Esophagus squamous epithelium (tissue), 5 donors: ENCODE data around the gene CAMTA1. TPM values are rescaled to one million over a fixed set of nuclear protein-coding genes. Genes with fewer than 3 reads are reported as not detected.
A peak's percentile ranks its signal among the peaks of the same experiment; 100 is the strongest.

ENCODE experiments used
- DNase-seq: peaks from one replicate; lab custom pipeline; 2025; lab: John Stamatoyannopoulos, UW
- H3K27ac ChIP-seq, 4 donors: fragments of 200-600 bp; sonication (generic); one replicate each; pipeline ENCODE4 v1.5.1; 2016 to 2019; ENCODE audit warnings: mild to moderate bottlenecking in 1 of 4
- H3K27me3 ChIP-seq, 4 donors: fragments of 200-600 bp; sonication (generic); 1 replicate in 3 of 4; 2 replicates in 1 of 4; pipeline versions ENCODE4 v1.5.1 to v1.6.0; 2017 to 2021; ENCODE audit warnings: antibody characterized with exemption in 1 of 4
- H3K36me3 ChIP-seq, 3 donors: fragments of 200-600 bp; sonication (generic); one replicate each; pipeline ENCODE4 v1.5.1; 2016 to 2019
- H3K4me1 ChIP-seq, 3 donors: fragments of 200-600 bp; sonication (generic); one replicate each; pipeline ENCODE4 v1.5.1; 2017 to 2019
- H3K4me3 ChIP-seq, 4 donors: fragments of 200-600 bp; sonication (generic); 1 replicate in 3 of 4; 2 replicates in 1 of 4; pipeline ENCODE4 v1.5.1; 2016 to 2019; ENCODE audit warnings: mild to moderate bottlenecking in 2 of 4, moderate library complexity in 1 of 4
- H3K9me3 ChIP-seq, 3 donors: fragments of 200-600 bp; sonication (generic); one replicate each; pipeline ENCODE4 v1.5.1; 2016 to 2019
- CTCF ChIP-seq, 6 experiments: fragments of 450-650 bp in 4 of 6; fragments of 200-600 bp in 2 of 6; sonication (generic) in 2 of 6; IDR thresholded peaks; one replicate each; pipeline ENCODE4 v1.5.1; 2016 to 2019; ENCODE audit warnings: antibody characterized with exemption in 6 of 6, mild to moderate bottlenecking in 4 of 6, moderate library complexity in 4 of 6
- POLR2A ChIP-seq, 4 donors: fragments of 450-650 bp; IDR thresholded peaks; one replicate each; pipeline ENCODE4 v1.6.1; 2017; ENCODE audit warnings: antibody characterized with exemption in 4 of 4, mild to moderate bottlenecking in 4 of 4, moderate library complexity in 3 of 4
- WGBS, 2 donors: methylation state at CpG; one replicate each; pipeline ENCODE4 v1.1.5; 2018; 5-methylcytosine and 5-hydroxymethylcytosine counted together
- intact Hi-C: fragments of 100-400 bp; cut with DNase I; formaldehyde crosslinking; loops from one replicate; pipeline ENCODE4 v1.15.0; 2022
- total RNA-seq, 4 donors: library from RNA; depleted of rRNA; stranded (reverse); fragments of >200 nt; gene quantifications; one replicate each; pipeline ENCODE4 v1.1.0, GENCODE V29; 2016
- donor health status: DM: yes; HTN: yes; CAD: no.

CAMTA1 gene
- total RNA-seq, 4 donors from 2014 or later = 31.3 to 77.4 (median 45.9) TPM

GRCh38 chr1:7550261-7550865 is 765.1 kb downstream of the CAMTA1 start:
- 46 to 70% methylated on average over 8 of the region's 8 CpGs for WGBS, 2 donors
- intact Hi-C loops = no loop called here
- no peak overlapping the region for H3K4me3 ChIP-seq
- no peaks in the 10 kb centered on the region for H3K9me3 ChIP-seq
- peaks cover 18 to 34% (median 23%) of the 10 kb centered on the region in 3 donors for H3K4me1 ChIP-seq
- H3K36me3 ChIP-seq = no peaks in the 10 kb centered on the region
- peak overlapping the region in 2 of 4 donors; percentile 19 to 50 for H3K27ac ChIP-seq
- DNase-seq = no peak
- H3K27me3 ChIP-seq = peaks cover 0 to 20% (median 0%) of the 10 kb centered on the region in 4 donors
- no peak for TF ChIP-seq CTCF (IDR thresholded peaks at IDR 0.05)
- TF ChIP-seq POLR2A (IDR thresholded peaks at IDR 0.05) = no peak

- WGBS, 2 donors = 60 to 79% methylated on average over 3 to 4 of the region's 6 CpGs
- intact Hi-C loops = no loop called here
These were observed 765.7 kb downstream of the CAMTA1 start for GRCh38 chr1:7550981-7551380.

GRCh38 chr1:7551442-7551841 is 766.2 kb downstream of the CAMTA1 start:
- DNase-seq = no peak
- TF ChIP-seq POLR2A (IDR thresholded peaks at IDR 0.05) (no peak), CTCF (IDR thresholded peaks at IDR 0.05) (no peak)
- Histone ChIP-seq H3K27ac (peak overlapping the region in 1 of 4 donors; percentile 17), H3K9me3 (no peaks in the 10 kb centered on the region), H3K36me3 (no peaks in the 10 kb centered on the region), H3K4me3 (no peak overlapping the region), H3K27me3 (peaks cover 0 to 24% (median 0%) of the 10 kb centered on the region in 4 donors), H3K4me1 (peaks cover 18 to 34% (median 23%) of the 10 kb centered on the region in 3 donors)
- intact Hi-C loops = no loop called here
- WGBS, 2 donors = 59 to 72% methylated on average over 6 to 8 of the region's 8 CpGs

More at GRCh38 chr1:7550981-7551380, 765.7 kb downstream of the CAMTA1 start:
- H3K36me3 ChIP-seq = no peaks in the 10 kb centered on the region
- no peak overlapping the region for H3K27ac ChIP-seq
- no peak for DNase-seq
- H3K9me3 ChIP-seq = no peaks in the 10 kb centered on the region
- peaks cover 18 to 34% (median 23%) of the 10 kb centered on the region in 3 donors for H3K4me1 ChIP-seq
- no peak overlapping the region for H3K4me3 ChIP-seq
- no peak for TF ChIP-seq POLR2A (IDR thresholded peaks at IDR 0.05)
- no peak for TF ChIP-seq CTCF (IDR thresholded peaks at IDR 0.05)
- H3K27me3 ChIP-seq = peaks cover 0 to 24% (median 0%) of the 10 kb centered on the region in 4 donors

- TF ChIP-seq CTCF (IDR thresholded peaks at IDR 0.05) (no peak), POLR2A (IDR thresholded peaks at IDR 0.05) (no peak)
- H3K4me1 ChIP-seq = peaks cover 18 to 34% (median 23%) of the 10 kb centered on the region in 3 donors
- no peak for DNase-seq
- intact Hi-C loops = no loop called here
- no peaks in the 10 kb centered on the region for H3K36me3 ChIP-seq
- H3K27ac ChIP-seq = peak overlapping the region in 2 of 4 donors; percentile 29 to 38
- H3K9me3 ChIP-seq = no peaks in the 10 kb centered on the region
- WGBS, 2 donors = 94% methylated on average over 3 of the region's 9 CpGs; no CpG with 5 or more reads in 1 of the 2 donors
- peaks cover 0 to 24% (median 0%) of the 10 kb centered on the region in 4 donors for H3K27me3 ChIP-seq
- H3K4me3 ChIP-seq = no peak overlapping the region
These were observed 767.1 kb downstream of the CAMTA1 start for GRCh38 chr1:7552402-7552801.

GRCh38 chr1:7553042-7553690 is 767.9 kb downstream of the CAMTA1 start:
- TF ChIP-seq CTCF (IDR thresholded peaks at IDR 0.05) (no peak), POLR2A (IDR thresholded peaks at IDR 0.05) (no peak)
- Histone ChIP-seq H3K9me3 (no peaks in the 10 kb centered on the region), H3K4me1 (peaks cover 18 to 34% (median 23%) of the 10 kb centered on the region in 3 donors), H3K27ac (no peak overlapping the region), H3K4me3 (no peak overlapping the region), H3K27me3 (peaks cover 0 to 30% (median 0%) of the 10 kb centered on the region in 4 donors), H3K36me3 (no peaks in the 10 kb centered on the region)
- no peak for DNase-seq
- intact Hi-C loops = no loop called here
- WGBS, 2 donors = 72 to 82% methylated on average over 3 of the region's 3 CpGs
